ENCODE data around the gene CCDC33. TPM values are rescaled to one million over a fixed set of nuclear protein-coding genes. Genes with fewer than 3 reads are reported as not detected.

The CCDC33 gene
- total RNA-seq, 4 donors from 2014 or later: 0.40 TPM; not detected in 3

- no peaks in the 10 kb centered on the region for H3K27me3 ChIP-seq
- no peak for TF ChIP-seq CTCF (IDR thresholded peaks at IDR 0.05)
- no peak for TF ChIP-seq POLR2A (IDR thresholded peaks at IDR 0.05)
- H3K27ac ChIP-seq: peak overlapping the region; percentile 25 to 81 (median 70)
- peak; percentile 43 to 83 (median 78) for DNase-seq
- H3K4me3 ChIP-seq: no peak overlapping the region
- H3K9me3 ChIP-seq: no peaks in the 10 kb centered on the region
- H3K36me3 ChIP-seq: no peaks in the 10 kb centered on the region
- H3K4me1 ChIP-seq: peaks cover 0 to 46% (median 23%) of the 10 kb centered on the region in 4 donors
These were observed 147.8 kb downstream of the CCDC33 start for GRCh38 chr15:74383695-74384565.

- Histone ChIP-seq H3K36me3 (no peaks in the 10 kb centered on the region), H3K4me3 (no peak overlapping the region), H3K4me1 (peaks cover 0 to 46% (median 23%) of the 10 kb centered on the region in 4 donors), H3K27ac (peak overlapping the region; percentile 25 to 81 (median 70)), H3K27me3 (no peaks in the 10 kb centered on the region), H3K9me3 (no peaks in the 10 kb centered on the region)
- DNase-seq: peak in 1 of 3 donors; percentile 20
- TF ChIP-seq CTCF (IDR thresholded peaks at IDR 0.05) (no peak), POLR2A (IDR thresholded peaks at IDR 0.05) (no peak)
These were observed 148.4 kb downstream of the CCDC33 start for GRCh38 chr15:74384566-74384880.

- Histone ChIP-seq H3K9me3 (no peaks in the 10 kb centered on the region), H3K36me3 (no peaks in the 10 kb centered on the region), H3K4me3 (no peak overlapping the region), H3K27me3 (no peaks in the 10 kb centered on the region), H3K27ac (peak overlapping the region; percentile 25 to 81 (median 70)), H3K4me1 (peaks cover 0 to 46% (median 23%) of the 10 kb centered on the region in 4 donors)
- TF ChIP-seq POLR2A (IDR thresholded peaks at IDR 0.05): no peak
- no peak for TF ChIP-seq CTCF (IDR thresholded peaks at IDR 0.05)
- peak in 2 of 3 donors; percentile 85 to 88 for DNase-seq
These were observed 148.9 kb downstream of the CCDC33 start for GRCh38 chr15:74384881-74385643.

- Histone ChIP-seq H3K27me3 (no peaks in the 10 kb centered on the region), H3K9me3 (no peaks in the 10 kb centered on the region), H3K36me3 (no peaks in the 10 kb centered on the region), H3K27ac (peak overlapping the region; percentile 25 to 81 (median 70)), H3K4me3 (no peak overlapping the region), H3K4me1 (peaks cover 0 to 46% (median 23%) of the 10 kb centered on the region in 4 donors)
- no peak for TF ChIP-seq CTCF (IDR thresholded peaks at IDR 0.05)
- TF ChIP-seq POLR2A (IDR thresholded peaks at IDR 0.05): no peak
- DNase-seq: no peak
These were observed 149.6 kb downstream of the CCDC33 start for GRCh38 chr15:74385733-74386132.

Other genes starting within 250 kb of the CCDC33 start
- 10 to 100 TPM in 3 of 4 donors, not detected in 1; 10.9 to 24.5 (median 13.5) TPM for gene STOML1, start 244.0 kb upstream of the CCDC33 start, total RNA-seq
- 100 to 1,000 TPM in 1 of 4 donors, 10 to 100 TPM in 3; 52.4 to 116 (median 82.9) TPM for gene PML, start 241.6 kb upstream of the CCDC33 start, total RNA-seq
- gene GOLGA6A, start 153.8 kb upstream of the CCDC33 start, total RNA-seq: under 1 TPM in 1 of 4 donors, not detected in 3; 0.38 TPM
- under 1 TPM in 3 of 4 donors, not detected in 1; 0.66 to 0.94 (median 0.70) TPM for gene ISLR2, start 105.7 kb upstream of the CCDC33 start, total RNA-seq
- gene ISLR, start 62.6 kb upstream of the CCDC33 start, total RNA-seq: 10 to 100 TPM in 3 of 4 donors, 1 to 10 TPM in 1; 6.3 to 22.8 (median 17.5) TPM
- under 1 TPM in 1 of 4 donors, not detected in 3; 0.83 TPM for gene STRA6, start 33.5 kb upstream of the CCDC33 start, total RNA-seq
- 1 to 10 TPM in 3 of 4 donors, under 1 TPM in 1; 0.88 to 6.6 (median 3.3) TPM for gene CYP11A1, start 131.3 kb downstream of the CCDC33 start, total RNA-seq
- 10 to 100 TPM in 1 of 4 donors, 1 to 10 TPM in 3; 1.5 to 42.9 (median 1.6) TPM for gene SEMA7A, start 197.6 kb downstream of the CCDC33 start, total RNA-seq
- 10 to 100 TPM; 22.3 to 39.6 (median 32.6) TPM for gene UBL7, start 224.8 kb downstream of the CCDC33 start, total RNA-seq